Effector CD4-positive, alpha-beta T cell (primary cell): ENCODE measurements around the gene CITED2.

Experiments used
- DNase-seq: peaks from one replicate; pipeline ENCODE4 v3.0.0-alpha.2; 2020

The CITED2 gene

GRCh38 chr6:139381216-139381865 is 6.9 kb upstream of the CITED2 start:
- DNase-seq: no peak

- no peak for DNase-seq
Observed at GRCh38 chr6:139380611-139381010, 6.2 kb upstream of the CITED2 start.

GRCh38 chr6:139380168-139380567 is 5.7 kb upstream of the CITED2 start:
- no peak for DNase-seq

- no peak for DNase-seq
Observed at GRCh38 chr6:139378882-139379341, 4.5 kb upstream of the CITED2 start.

- no peak for DNase-seq
Observed at GRCh38 chr6:139378226-139378625, 3.8 kb upstream of the CITED2 start.

- no peak for DNase-seq
Observed at GRCh38 chr6:139376604-139377218, 2.3 kb upstream of the CITED2 start.

- no peak for DNase-seq
Observed at GRCh38 chr6:139376017-139376330, 1.5 kb upstream of the CITED2 start.

GRCh38 chr6:139375226-139376016 is 973 bp upstream of the CITED2 start:
- DNase-seq: peak; percentile 78

GRCh38 chr6:139373928-139374356 is 506 bp downstream of the CITED2 start:
- DNase-seq: no peak

GRCh38 chr6:139373154-139373927 is 1.1 kb downstream of the CITED2 start:
- peak; percentile 63 for DNase-seq

- no peak for DNase-seq
Observed at GRCh38 chr6:139372326-139373153, 1.9 kb downstream of the CITED2 start.

- DNase-seq: no peak
Observed at GRCh38 chr6:139371421-139372203, 2.8 kb downstream of the CITED2 start.

- no peak for DNase-seq
Observed at GRCh38 chr6:139370999-139371345, 3.5 kb downstream of the CITED2 start.

GRCh38 chr6:139370283-139370998 is 4.0 kb downstream of the CITED2 start:
- no peak for DNase-seq

- DNase-seq: no peak
Observed at GRCh38 chr6:139369568-139370282, 4.7 kb downstream of the CITED2 start.

- no peak for DNase-seq
Observed at GRCh38 chr6:139369068-139369467, 5.4 kb downstream of the CITED2 start.

GRCh38 chr6:139368661-139369060 is 5.8 kb downstream of the CITED2 start:
- DNase-seq: no peak

- DNase-seq: no peak
Observed at GRCh38 chr6:139367810-139368351, 6.6 kb downstream of the CITED2 start.

GRCh38 chr6:139364982-139365379 is 9.5 kb downstream of the CITED2 start:
- DNase-seq: no peak
